CMK (cell line): ENCODE measurements around the gene INO80B.
"Not testable (repeated sequence)": the region's sequence is repeated elsewhere in the genome, so short reads cannot be mapped to it uniquely, and the experiment has no call there.

Source experiments
- DNase-seq: peaks from one replicate; pipeline ENCODE4 v3.0.0-alpha.2; 2010; ENCODE audit warnings: low read depth

INO80B gene

GRCh38 chr2:74454654-74455511 lies at the start of gene INO80B:
Gene INO80B (plus strand): TSS chr2:74455087. CDS start chr2:74455117, 30 bp downstream.
- peak; percentile 94 for DNase-seq

- no peak for DNase-seq
Observed at GRCh38 chr2:74406035-74406434, 48.9 kb upstream of the INO80B start.

- DNase-seq = no peak
Observed at GRCh38 chr2:74407682-74408081, 47.2 kb upstream of the INO80B start.

- no peak for DNase-seq
Observed at GRCh38 chr2:74413001-74413698, 41.7 kb upstream of the INO80B start.

GRCh38 chr2:74414441-74414840 lies 40.4 kb upstream of the INO80B start:
- DNase-seq = no peak

- no peak for DNase-seq
Observed at GRCh38 chr2:74414881-74415761, 39.8 kb upstream of the INO80B start.

DNA sequence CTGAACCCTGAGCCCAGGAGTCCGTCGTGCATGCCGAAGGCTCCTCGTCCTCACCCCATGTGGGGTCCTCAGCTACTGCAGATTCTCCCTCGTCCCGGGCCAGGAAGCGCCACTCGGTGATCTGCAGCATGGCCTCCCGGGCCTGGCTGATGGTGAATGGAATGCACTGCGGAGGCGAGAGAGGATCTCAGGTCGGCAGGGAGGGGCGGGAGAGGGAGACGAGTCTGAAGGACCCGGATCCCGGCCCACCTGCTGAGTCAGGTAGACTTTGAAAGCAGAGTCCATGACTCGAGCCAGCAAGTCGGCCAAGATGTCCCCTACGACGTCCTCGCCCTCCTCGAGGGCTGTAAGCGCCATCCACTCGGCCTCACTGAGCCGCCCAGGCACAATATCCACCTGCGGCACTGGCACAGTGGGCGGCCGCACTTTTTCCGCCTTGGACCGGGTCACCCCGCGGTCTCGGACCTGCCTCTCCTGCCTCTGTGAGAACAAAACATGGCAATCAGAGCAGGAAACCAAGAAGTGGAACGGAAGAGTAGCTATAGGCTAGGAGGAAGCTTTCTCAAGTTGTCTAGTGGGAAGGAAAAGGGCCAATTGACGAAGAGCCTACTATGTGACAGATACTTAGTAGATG lies 39.0 kb upstream of the INO80B start:
- DNase-seq = no peak

DNA sequence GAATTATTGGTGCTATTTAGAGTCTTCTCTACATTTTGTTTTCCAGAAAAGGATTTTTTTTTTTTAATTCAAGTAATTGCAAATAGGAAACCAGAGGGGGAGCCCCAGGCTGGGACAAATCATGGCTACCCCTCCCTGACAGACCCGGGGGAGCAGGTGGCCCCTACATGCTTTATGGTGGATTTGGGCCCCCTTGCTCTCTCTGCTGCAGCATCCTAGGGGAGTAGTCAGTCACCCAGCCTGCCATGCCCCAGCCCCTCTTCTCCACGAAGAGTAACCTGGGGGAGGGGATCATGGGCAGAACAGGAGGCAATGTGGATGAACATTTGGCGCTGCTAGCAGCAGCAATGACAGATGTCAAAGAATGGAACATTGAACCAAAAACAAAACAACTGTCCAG lies 38.1 kb upstream of the INO80B start:
- DNase-seq = no peak

DNA sequence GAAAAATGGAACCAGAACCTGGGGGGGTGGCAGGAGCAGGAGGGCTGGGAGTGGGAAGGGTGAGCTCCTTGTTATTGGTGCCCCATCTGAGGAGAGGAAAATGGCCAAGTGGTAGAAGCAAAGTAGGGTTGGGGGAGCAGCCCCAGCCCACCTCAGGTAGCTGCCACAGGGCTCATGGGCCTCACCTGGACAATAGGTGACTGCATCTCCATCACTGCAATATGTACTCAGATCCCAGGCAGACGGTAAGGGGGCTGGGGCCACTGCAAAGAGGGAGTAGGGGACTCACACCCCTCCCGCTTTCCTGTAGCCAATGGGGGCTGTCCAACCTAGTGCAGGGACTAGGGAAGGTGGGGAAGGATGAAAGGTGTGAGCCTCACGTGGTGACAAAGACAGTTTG lies 37.7 kb upstream of the INO80B start:
- DNase-seq = no peak

DNA sequence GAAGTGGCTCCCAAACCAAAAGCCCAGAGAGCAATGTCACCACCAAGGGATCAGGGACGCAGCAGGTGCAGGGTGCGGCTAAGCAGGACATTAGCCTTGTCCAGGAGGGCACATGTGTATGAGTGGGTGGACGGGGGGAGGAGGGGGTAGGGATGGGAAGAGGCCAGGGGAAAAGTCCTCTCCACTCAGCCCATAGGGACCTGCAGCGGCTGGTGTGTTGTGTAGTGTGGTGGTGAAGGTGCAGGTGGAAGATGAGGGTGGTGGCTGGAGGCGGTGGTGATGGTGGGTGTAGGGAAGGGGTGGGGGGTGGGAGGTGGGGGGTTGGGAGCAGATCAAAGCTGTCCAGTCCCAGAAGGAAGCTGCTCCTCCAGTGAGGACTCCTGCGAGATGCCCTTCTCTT lies 37.1 kb upstream of the INO80B start:
- DNase-seq = no peak

GRCh38 chr2:74418312-74418711 lies 36.6 kb upstream of the INO80B start:
- DNase-seq = no peak

DNA sequence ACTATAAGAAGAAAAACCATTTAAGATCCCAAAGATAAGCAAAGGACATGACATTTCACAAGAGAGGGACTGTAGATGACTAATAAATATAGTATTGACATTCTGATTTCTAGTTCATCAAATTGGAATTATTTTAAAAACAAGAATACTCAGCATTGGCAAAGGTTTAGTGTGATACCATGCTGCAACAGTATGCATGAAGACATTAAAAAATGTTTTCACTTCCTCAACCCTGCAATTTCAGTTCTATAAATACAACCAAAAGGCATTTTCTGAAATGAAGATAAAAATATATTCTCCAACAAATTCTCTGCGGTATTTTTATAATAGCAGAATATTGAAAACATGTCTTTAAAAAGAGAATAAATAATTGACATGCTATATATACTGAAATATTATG lies 35.5 kb upstream of the INO80B start:
- DNase-seq = no peak

- no peak for DNase-seq
Observed at GRCh38 chr2:74420006-74420405, 34.9 kb upstream of the INO80B start.

- not testable (repeated sequence) for DNase-seq
Observed at GRCh38 chr2:74420443-74421103, 34.3 kb upstream of the INO80B start.

- peak; percentile 78 for DNase-seq
Observed at GRCh38 chr2:74421221-74421870, 33.5 kb upstream of the INO80B start, which contains the start of the genes C2orf81 and WDR54. Gene C2orf81 (minus strand): TSS chr2:74421619. CDS start chr2:74421560, 59 bp downstream. Gene WDR54 (plus strand): TSS chr2:74421730. CDS start chr2:74422154, 424 bp downstream.

DNA sequence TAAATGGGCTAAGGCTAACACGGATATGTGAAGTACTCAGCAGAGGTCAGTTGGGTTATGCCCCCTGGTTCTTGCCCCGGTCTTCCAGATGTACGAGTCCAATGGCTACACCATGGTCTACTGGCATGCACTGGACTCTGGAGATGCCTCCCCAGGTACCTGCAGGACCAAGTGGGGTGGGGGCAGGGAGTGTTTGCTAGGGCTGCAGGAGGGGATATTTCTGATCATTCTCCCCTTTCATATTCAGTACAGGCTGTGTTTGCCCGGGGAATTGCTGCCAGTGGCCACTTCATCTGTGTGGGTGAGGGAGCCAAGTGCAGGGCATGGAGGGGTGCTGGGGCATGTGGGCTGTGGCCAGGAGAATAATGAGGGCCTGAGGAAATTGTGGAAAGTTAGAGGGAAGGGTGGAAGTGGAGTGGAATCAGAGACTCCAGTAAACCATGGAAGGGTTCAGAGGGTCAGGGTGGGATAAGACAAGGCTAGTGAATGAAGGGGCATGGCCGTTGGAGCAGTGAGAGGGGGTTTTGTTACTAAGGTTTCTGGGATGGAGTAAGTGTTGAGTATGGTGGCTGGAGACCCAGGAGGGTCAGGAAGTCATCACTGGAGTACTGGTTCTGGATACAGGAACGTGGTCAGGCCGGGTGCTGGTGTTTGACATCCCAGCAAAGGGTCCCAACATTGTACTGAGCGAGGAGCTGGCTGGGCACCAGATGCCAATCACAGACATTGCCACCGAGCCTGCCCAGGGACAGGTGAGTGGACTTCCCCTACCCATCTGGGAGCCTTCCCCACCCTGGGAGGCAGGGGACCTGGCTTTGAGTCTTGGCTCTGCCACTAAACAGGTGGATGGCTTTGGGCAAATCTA lies 31.4 kb upstream of the INO80B start:
- DNase-seq = no peak

DNA sequence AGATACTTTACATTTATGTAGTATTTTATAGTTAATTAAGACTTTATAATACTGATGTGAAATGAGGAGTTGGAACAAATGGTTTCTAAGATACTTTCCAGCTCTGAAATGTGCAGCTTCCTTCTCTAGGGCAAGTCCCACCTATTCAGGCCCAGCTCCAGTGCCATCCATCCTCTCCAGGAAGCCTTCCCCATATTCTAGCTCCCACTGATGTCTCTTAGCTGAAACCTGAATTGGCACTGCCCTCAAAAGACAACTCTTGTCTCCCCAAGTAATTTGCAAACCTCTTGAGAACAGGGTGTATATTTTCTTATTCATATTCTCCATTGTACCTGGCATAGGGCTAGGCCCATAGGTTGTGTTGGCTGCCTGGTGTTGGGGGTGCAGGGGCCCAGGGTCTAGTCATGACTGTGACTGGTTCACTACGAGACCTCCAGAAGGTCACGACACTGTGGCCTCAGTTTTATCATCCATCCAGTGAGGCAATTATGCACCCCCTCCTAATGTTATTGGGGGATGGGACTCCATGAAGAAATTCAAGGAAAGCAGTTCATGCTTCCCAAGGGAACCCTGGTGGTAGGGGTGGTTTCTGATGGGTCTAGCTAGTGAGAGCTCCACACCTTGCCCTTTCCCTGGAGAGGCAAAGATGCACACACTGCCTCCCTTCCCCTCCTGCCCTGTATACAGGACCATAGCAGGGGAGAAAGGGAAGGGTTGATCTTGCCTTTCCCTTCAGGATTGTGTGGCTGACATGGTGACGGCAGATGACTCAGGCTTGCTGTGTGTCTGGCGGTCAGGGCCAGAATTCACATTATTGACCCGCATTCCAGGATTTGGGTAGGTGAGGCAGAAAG lies 30.5 kb upstream of the INO80B start:
- no peak for DNase-seq

DNA sequence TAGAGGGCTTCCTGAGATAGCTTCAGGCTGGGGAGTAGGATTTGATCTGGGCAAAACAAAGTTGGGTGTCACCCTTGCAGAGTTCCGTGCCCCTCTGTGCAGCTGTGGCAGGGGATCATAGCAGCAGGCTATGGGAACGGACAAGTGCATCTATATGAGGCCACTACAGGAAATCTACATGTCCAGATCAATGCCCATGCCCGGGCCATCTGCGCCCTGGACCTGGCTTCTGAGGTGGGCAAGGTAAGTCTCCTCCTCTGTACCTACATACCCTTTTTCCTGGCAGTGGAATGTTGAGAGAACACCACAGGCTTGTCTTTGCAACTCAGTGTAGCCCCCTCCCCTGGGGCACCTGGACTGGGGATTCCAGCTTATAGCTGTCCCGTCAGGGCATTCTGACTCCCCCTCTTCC lies 29.9 kb upstream of the INO80B start:
- no peak for DNase-seq

GRCh38 chr2:74425523-74425922 lies 29.4 kb upstream of the INO80B start:
- no peak for DNase-seq
